ENCODE results near the gene PRM2. TPM values are rescaled to one million over a fixed set of nuclear protein-coding genes. Genes with fewer than 3 reads are reported as not detected.

The PRM2 gene
- total and polyA plus RNA-seq, 10 donors, result not detected

GRCh38 chr16:11255737-11256660, 20.3 kb downstream of the PRM2 start, which contains the start of gene SOCS1:
Gene SOCS1, minus strand, starts transcription at chr16:11256204. Its CDS starts 726 bp downstream, at chr16:11255478.
- Histone ChIP-seq H3K9me3 (no peaks in the 10 kb centered on the region), H3K27me3 (replicated peaks in 1 of 7) (peaks cover 0 to 8% (median 0%) of the 10 kb centered on the region in 7 donors), H3K27ac (peak within 1 kb of the TSS; percentile 85 to 99 (median 97)), H3K36me3 (peaks cover 0 to 38% (median 0%) of the 10 kb centered on the region in 6 donors), H3K4me1 (peaks cover 31 to 76% (median 65%) of the 10 kb centered on the region in 6 donors), H3K4me3 (peak within 1 kb of the TSS; percentile 61 to 97 (median 89))
- intact Hi-C loops (cut with DNase I; ENCODE audit: low total_unique reads), result loop anchor here (5.0 kb wide), 2 partner anchors 101 to 294 kb away; no protein-coding TSS in a partner anchor
- peak; percentile 96 for DNase-seq
- 0 to 1% (median 0%) methylated on average over 44 to 100 of the region's 100 CpGs for WGBS, 5 donors
- peak; percentile 79 to 97 (median 94) for TF ChIP-seq CTCF (IDR thresholded peaks at IDR 0.05 in 8 of 11, conservative IDR thresholded peaks at IDR 0.05 in 3 of 11)
- peak; percentile 5 to 99 (median 82) for TF ChIP-seq POLR2A (IDR thresholded peaks at IDR 0.05)
- peak; percentile 97 to 98 (median 97) for TF ChIP-seq POLR2AphosphoS5 (IDR thresholded peaks at IDR 0.05)

GRCh38 chr16:11254913-11255736, 21.2 kb downstream of the PRM2 start:
- TF ChIP-seq CTCF (IDR thresholded peaks at IDR 0.05 in 8 of 11, conservative IDR thresholded peaks at IDR 0.05 in 3 of 11) (peak in 1 of 11 experiments; percentile 20), POLR2AphosphoS5 (IDR thresholded peaks at IDR 0.05) (peak; percentile 21 to 74 (median 52)), POLR2A (IDR thresholded peaks at IDR 0.05) (no peak)
- DNase-seq, result no peak
- intact Hi-C loops (cut with DNase I; ENCODE audit: low total_unique reads), result loop anchor here (5.0 kb wide), 2 partner anchors 102 to 293 kb away; no protein-coding TSS in a partner anchor
- peaks cover 0 to 8% (median 0%) of the 10 kb centered on the region in 7 donors for H3K27me3 ChIP-seq (replicated peaks in 1 of 7)
- H3K36me3 ChIP-seq, result peaks cover 0 to 38% (median 0%) of the 10 kb centered on the region in 6 donors
- 1 to 3% (median 2%) methylated on average over 60 to 105 of the region's 105 CpGs for WGBS, 5 donors
- peak overlapping the region; percentile 61 to 97 (median 89) for H3K4me3 ChIP-seq
- H3K4me1 ChIP-seq, result peaks cover 31 to 76% (median 65%) of the 10 kb centered on the region in 6 donors
- no peaks in the 10 kb centered on the region for H3K9me3 ChIP-seq
- peak overlapping the region; percentile 85 to 99 (median 97) for H3K27ac ChIP-seq

- no peak for DNase-seq
- H3K36me3 ChIP-seq, result peaks cover 0 to 38% (median 0%) of the 10 kb centered on the region in 6 donors
- TF ChIP-seq POLR2A (IDR thresholded peaks at IDR 0.05), result no peak
- no peak for TF ChIP-seq POLR2AphosphoS5 (IDR thresholded peaks at IDR 0.05)
- no peak for TF ChIP-seq CTCF (IDR thresholded peaks at IDR 0.05 in 8 of 11, conservative IDR thresholded peaks at IDR 0.05 in 3 of 11)
- H3K27me3 ChIP-seq (replicated peaks in 1 of 7), result peaks cover 0 to 8% (median 0%) of the 10 kb centered on the region in 7 donors
- H3K4me3 ChIP-seq, result peak overlapping the region; percentile 61 to 97 (median 89)
- no peaks in the 10 kb centered on the region for H3K9me3 ChIP-seq
- intact Hi-C loops (cut with DNase I; ENCODE audit: low total_unique reads), result no loop called here
- peaks cover 31 to 74% (median 60%) of the 10 kb centered on the region in 6 donors for H3K4me1 ChIP-seq
- H3K27ac ChIP-seq, result peak overlapping the region in 7 of 8 donors; percentile 85 to 99 (median 97)
- 43 to 63% (median 55%) methylated on average over 27 to 29 of the region's 29 CpGs for WGBS, 5 donors
Observed at GRCh38 chr16:11253995-11254912, 22.0 kb downstream of the PRM2 start.
